GOT3 (cell line): ENCODE measurements around the gene FOSL1.
"Not testable (repeated sequence)": the region's sequence is repeated elsewhere in the genome, so short reads cannot be mapped to it uniquely, and the experiment has no call there.

Experiments
- DNase-seq: peaks from one replicate; lab custom pipeline; 2025; ENCODE audit warnings: mixed read lengths; lab: John Stamatoyannopoulos, UW

Gene FOSL1

DNA sequence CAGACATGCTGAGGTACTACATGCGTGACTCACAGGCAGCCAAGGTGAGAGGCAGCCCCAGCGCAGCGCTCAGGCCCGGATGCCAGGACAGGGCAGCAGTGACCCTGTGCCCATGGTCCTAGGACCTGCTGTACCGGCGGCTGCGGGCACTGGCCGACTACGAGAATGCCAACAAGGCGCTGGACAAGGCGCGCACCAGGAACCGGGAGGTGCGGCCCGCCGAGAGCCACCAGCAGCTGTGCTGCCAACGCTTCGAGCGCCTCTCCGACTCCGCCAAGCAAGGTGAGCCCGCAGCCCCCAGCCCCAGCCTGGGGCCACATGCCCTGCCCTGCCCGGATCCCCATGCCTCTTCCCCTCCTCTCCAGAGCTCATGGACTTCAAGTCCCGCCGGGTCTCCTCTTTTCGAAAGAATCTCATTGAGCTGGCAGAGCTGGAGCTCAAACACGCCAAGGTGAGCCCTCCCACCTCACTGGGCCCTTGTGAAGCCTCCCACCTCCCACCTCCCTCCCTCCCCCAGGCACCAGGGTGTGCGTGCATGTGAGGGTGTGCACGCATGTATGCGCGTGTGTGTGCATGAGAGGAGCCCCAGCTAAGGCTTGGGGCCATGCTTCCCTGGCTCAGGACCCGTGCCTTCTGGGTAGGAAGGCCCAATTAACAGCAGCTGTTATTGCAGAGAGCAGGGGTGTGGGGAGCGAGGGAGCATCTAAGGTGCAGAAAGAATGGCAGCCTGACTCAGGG lies 47.5 kb downstream of the FOSL1 start:
- DNase-seq = no peak

- no peak for DNase-seq
Measured at GRCh38 chr11:65851811-65852507, 48.2 kb downstream of the FOSL1 start.

- no peak for DNase-seq
Measured at GRCh38 chr11:65851083-65851579, 49.1 kb downstream of the FOSL1 start.

DNA sequence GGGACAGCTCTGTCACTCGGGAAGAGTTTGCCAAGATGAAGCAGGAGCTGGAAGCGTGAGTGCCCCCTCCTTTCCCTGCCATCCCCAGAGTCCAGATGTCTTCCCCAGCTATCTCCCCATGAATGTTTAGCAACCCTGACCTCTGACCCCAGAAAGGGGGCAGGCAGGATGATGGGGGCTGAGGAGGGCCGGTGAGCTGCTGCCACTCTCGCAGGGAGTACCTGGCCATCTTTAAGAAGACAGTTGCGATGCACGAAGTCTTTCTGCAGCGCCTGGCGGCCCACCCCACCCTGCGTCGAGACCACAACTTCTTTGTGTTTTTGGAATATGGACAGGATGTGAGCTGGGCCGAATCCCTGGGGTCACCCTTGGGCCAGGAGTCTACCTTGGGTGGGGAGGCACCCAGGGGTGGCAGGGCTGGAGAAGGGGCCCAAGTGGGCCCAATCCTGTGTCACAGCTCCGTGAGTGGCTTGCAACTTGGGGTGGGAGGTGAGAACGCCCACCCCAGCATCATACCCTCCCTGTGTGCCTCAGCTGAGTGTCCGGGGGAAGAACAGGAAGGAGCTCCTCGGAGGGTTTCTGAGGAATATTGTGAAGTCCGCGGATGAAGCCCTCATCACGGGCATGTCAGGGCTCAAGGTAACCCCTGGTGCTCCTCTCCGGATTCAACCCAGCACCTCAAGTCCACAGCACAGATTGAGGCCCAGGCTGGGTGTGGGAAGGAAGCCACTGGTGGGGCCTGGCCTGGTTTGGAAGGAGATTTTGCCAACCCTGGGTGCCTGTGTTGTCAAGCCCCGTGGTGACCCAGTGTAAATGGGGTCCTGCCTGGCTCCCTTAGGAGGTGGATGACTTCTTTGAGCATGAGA lies 49.7 kb downstream of the FOSL1 start:
- no peak for DNase-seq

DNA sequence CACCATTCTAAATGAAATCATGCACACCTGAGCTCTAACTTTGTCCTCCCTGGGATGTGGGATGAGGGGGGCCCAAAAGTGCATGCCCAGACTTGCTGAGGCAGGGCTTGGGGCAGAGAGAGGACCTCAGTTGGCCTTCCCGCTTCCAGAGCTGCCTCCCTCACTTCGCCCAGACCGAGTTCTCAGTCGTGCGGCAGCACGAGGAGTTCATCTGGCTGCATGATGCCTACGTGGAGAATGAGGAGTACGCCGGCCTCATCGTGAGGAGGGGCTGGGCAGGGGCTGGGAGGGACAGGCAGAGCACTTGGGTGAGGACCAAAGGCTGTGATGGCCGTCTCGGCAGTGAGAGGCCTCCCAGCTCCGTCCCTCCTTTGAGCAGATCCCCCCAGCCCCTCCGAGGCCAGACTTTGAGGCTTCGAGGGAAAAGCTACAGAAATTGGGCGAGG lies 50.4 kb downstream of the FOSL1 start:
- DNase-seq = no peak

DNA sequence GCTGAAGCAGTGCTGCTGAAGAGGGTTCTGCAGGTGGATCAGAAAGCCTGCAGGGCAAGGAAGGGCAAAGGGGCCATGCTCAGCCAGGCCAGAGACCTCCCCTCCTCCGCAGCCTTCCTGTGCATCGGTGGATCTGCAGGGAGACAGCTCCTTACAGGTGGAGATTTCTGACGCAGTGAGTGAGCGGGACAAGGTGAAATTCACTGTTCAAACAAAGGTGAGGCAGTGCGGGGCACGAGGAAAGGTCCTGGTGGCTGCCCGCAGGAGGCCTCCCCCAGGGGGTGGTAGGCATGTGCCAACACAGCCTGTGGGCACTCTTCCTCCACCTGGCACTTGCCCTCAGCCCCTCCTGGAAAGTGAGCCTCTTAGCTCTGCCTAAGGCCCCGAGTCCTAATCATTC lies 50.8 kb downstream of the FOSL1 start:
- no peak for DNase-seq

DNA sequence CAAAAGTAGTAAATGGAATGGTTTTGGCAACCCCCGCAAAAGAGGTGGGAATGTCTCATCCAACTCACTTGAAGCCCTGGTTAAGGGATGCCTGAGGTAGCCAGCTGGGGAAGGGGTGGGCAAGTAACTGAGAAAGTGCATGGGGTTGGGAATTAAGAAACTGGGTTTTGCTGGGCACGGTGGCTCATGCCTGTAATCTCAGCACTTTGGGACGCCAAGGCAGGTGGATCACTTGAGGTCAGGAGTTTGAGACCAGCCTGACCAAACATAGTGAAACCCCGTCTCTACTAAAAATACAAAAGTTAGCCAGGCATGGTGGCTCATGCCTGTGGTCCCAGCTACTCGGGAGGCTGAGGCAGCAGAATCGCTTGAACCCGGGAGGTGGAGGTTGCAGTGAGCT lies 51.5 kb downstream of the FOSL1 start:
- not testable (repeated sequence) for DNase-seq

DNA sequence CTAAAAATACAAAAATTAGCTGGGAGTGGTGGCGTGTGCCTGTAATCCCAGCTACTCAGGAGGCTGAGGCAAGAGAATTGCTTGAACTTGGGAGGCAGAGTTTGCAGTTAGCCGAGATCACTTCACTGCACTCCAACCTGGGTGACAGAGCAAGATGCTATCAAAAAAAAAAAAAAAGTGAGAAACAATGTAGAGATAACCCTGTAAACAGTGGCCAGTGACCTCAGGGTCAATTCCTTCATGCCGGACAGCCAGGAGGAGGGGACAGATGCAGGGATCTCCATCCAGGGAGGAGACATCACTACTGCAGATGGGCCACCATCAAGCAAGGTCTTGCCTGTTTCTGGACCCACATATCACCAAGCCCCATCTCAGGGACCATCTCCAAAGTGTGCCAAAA lies 52.4 kb downstream of the FOSL1 start:
- DNase-seq = no peak

GRCh38 chr11:65844231-65844872 lies 55.8 kb downstream of the FOSL1 start:
- no peak for DNase-seq

DNA sequence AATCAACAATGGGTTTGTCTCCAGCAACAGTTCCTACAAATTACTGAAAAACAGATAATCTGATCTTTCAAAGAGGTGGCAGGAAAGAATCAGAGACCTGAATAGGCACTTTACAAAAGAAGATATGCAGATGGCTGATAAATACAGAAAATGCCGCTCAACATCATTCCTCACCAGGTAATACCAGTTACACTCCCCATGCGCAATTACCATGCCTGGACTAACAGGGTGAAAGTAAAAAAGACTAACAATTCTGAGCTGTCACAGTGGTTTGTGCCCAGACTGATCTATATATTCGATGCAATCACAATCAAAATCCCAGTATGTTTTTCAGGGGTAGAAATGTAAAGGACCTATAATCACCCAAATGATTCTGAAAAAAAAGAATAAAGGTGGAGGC lies 56.4 kb downstream of the FOSL1 start:
- DNase-seq = no peak

DNA sequence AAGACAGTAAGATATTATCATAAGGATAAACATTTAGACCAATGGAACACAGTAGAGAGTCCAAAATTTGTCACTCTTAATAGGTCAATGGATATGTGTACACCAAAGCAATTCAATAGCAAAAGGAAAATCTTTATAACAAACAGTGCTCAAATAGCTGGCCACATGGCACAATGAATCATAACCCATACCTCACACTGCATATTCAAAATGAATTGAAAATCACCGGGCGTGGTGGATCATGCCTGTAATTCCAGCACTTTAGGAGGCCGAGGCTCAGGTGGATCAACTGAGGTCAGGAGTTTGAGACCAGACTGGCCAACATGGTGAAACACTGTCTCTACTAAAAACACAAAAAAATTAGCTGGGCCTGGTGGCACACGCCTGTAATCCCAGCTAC lies 58.0 kb downstream of the FOSL1 start:
- no peak for DNase-seq
